22Rv1 (cell line): ENCODE data around the gene NLGN2.

Source experiments
- H3K27ac ChIP-seq: fragments of 450-650 bp; 2 replicates; pipeline ENCODE4 v1.5.1; 2017
- CTCF ChIP-seq: fragments of 450-650 bp; IDR thresholded peaks from 2 replicates; pipeline ENCODE4 v1.5.1; 2017; ENCODE audit warnings: mild to moderate bottlenecking
- ZFX ChIP-seq: fragments of 450-650 bp; IDR thresholded peaks from 2 replicates; pipeline ENCODE4 v1.6.1; 2017; ENCODE audit warnings: antibody characterized with exemption, borderline replicate concordance

The NLGN2 gene

DNA sequence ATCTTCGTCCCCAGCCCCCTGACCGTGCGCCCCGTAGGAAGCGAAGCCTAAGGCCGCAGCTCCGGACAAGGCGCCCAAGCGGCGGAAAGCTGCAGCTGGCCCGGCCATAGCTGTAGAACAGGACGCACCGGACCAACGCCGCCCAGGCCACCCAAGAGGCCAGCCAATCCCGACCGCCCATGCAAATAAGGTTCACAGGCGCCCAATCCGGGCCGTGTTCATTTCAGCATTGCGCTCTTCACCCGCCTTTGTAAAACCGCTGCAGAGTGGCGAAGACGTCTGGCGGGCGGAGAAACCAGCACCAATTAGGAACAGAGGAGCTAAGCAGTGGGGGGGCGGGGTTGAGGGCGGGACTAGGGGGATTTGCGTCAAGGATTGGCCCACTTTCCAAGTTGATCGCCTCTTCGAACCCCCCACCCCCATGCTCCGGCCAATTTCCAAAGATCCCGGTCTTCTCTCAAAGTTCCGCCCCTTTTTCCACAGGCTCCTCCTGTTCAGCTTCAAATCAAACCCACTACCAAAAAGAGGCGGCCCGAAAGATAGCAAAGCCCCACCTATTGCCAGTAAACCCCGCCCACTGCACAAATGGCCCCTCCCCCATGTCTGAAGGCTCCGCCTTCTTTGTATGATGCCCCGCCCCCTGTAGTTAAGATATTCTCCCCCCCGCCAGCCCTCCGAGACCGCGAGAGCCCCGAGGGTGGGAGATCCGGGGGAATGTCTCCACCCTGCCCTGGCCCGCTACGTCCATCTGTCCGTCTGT lies 3.5 kb upstream of the NLGN2 start, which contains the start of gene TMEM256:
Gene TMEM256 (minus strand): TSS at position 121 of the 760 bp plus-strand sequence. CDS start 13 bp downstream, at position 108.
- H3K27ac ChIP-seq = peak within 1 kb of the TSS; percentile 87
- TF ChIP-seq ZFX (no peak), CTCF (no peak)

DNA sequence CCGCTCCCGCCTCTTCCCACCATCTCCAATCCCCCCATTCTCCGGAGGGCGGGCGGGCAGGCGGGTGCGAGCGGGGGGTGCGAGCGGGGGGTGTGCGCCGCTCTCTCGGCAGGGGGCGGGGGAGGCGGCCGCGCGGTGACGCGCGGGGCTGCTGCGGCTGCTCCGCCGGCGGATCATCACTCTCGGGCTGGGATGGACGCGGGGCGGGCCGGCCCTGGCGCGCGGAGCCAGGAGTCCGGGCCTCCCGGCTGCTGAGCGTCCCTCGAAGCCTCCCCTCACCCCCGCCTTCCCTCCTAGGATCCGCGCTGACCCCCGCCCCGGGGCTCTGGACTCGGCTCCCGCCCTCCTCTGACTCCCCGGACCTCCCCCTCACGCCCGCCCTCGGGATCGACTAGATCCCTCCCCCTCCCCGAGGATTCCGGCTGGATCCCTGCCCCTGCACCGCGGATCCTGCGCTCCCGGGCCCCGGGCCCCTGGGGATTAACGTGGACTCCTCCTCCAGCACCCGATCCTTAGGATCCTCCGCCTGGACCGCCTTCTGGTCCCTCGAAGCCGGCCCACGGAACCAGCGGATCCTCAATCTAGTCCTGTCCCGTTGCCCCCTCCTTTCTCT lies 2.8 kb upstream of the NLGN2 start:
- TF ChIP-seq ZFX = no peak
- TF ChIP-seq CTCF = no peak
- peak overlapping the region; percentile 87 for H3K27ac ChIP-seq

DNA sequence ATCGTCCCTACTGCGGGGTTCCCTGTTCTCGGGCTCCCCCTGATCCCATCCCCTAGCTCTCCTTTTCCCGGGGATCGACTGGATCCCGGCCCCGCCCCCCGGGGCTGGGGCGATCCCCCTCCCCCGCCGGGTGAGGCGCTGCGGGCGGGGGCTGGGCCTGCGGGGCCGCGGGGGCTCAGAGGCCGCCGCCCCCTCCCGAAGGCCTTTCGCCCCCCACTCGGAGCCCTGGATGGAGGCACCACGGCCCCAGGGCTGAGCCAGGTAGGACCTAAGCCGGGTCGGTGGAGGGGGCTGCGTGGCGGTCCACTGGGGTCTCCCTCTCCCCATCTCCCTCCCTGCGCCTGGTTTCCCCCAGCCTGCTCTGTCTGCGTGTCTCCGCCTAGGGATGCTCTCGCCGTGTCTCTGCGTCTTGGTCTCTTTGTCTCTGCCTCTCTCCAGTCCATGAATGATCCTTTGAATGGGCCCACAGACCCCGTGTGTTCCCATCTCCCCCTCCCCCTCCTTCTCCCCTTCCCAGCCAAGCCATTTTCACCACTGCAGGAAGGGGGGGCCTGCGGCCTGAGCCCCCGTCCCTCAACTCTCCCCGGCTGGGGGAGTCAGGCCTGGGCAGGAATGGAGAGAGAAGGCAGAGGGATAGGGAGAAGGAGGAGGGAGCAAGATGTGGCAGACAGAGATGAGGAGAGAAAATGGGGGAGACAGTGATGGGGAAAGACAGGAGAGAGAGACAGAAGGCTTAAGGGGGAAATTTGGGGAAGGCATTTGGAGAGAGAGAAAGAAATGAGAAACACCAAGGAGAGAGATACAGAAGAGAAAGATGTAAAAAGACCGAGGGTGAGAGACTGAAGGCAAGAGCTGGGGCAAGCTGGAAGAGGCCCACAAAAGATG lies 2.1 kb upstream of the NLGN2 start:
- peak overlapping the region; percentile 87 for H3K27ac ChIP-seq
- TF ChIP-seq CTCF (no peak), ZFX (no peak)

GRCh38 chr17:7406235-7406825 lies 1.3 kb upstream of the NLGN2 start:
- TF ChIP-seq CTCF (no peak), ZFX (no peak)

DNA sequence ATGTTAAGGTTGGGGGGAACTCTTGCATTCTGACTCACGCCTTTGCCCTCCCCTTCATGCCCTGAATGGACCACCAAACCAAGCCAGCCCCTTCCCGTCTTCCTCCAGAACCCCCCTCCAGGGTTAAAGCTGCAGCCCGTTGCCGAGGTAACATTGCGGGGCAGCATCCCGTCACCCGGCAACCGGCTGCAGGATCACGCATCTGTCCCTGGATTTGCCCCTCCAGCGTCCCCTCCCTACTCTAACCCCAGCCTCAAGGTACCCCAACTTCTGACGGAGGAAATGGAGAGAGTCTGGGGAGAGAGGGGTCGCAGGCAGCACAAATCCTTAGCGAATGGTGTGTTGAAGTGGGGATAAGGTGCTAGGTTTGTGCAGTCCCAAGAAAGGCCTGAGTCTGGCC lies 563 bp upstream of the NLGN2 start:
- H3K27ac ChIP-seq = no peak overlapping the region
- TF ChIP-seq CTCF (no peak), ZFX (no peak)

More at GRCh38 chr17:7406235-7406825, 1.3 kb upstream of the NLGN2 start:
- peak overlapping the region; percentile 87 for H3K27ac ChIP-seq

GRCh38 chr17:7408252-7408727 lies 645 bp downstream of the NLGN2 start:
- TF ChIP-seq CTCF = no peak
- no peak overlapping the region for H3K27ac ChIP-seq
